ENCODE measurements around the gene KRT71. TPM values are rescaled to one million over a fixed set of nuclear protein-coding genes. Genes with fewer than 3 reads are reported as not detected.

Gene KRT71
- total and polyA plus RNA-seq, 2 of the 8 experiments (the other 6 are each of a cell fraction or from before 2014, with no cell fraction given): not detected

DNA sequence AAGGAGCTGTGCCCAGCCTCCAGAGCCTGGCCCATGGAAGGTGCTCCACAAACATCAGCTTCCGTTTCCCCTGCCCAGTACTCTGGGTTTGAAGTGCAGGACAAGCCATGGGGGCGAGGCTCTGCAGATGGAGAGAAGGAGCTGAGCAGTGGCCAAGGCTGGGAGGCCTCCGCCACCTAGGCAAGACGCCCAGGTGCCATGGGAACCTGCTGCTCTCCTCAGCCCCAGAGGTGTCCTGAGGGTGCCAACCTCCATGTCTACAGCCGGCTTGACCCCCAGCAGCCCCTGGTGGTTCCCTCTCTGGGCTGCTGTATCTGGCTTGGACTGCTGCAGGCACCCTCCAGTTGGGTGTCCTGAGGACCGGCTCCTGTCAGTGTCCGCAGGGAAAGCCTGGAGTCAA is 12.4 kb downstream of the KRT71 start:
- no peak overlapping the region for H2BK15ac ChIP-seq (ENCODE audit: low read length)
- DNase-seq (ENCODE audit: low read depth in 1 of 2, low spot score in 2 of 2) (no peak), FAIRE-seq (no peak)
- H3K4ac ChIP-seq (replicated peaks; ENCODE audit: insufficient read length, low read depth, low read length): no peak overlapping the region
- no peaks in the 10 kb centered on the region for H3K79me2 ChIP-seq (ENCODE audit: control insufficient read depth in 1 of 2, insufficient read depth in 2 of 2, low read length in 2 of 2)
- ChIA-PET CTCF (ENCODE audit: partially characterized antibody) (interaction anchor here (1.0 to 4.9 kb wide), 6 partner anchors 8 to 152 kb away, joined by 3 to 19 read pairs (median 4); partner anchors contain the start of gene KRT5), POLR2A (ENCODE audit: partially characterized antibody) (interaction anchor here (0.7 kb wide), 1 partner anchor 84 kb away, joined by 3 read pairs; no protein-coding TSS in a partner anchor)
- H3K56ac ChIP-seq (replicated peaks; ENCODE audit: insufficient read length, low read depth, low read length): no peak overlapping the region
- H3K27me3 ChIP-seq (replicated peaks in 1 of 4; ENCODE audit: control insufficient read depth in 3 of 4, extremely low read depth in 1 of 4, insufficient read depth in 3 of 4, low read length in 3 of 4): no peaks in the 10 kb centered on the region
- H2BK20ac ChIP-seq (ENCODE audit: low read length): no peak overlapping the region
- no peak overlapping the region for H3K9ac ChIP-seq (replicated peaks in 1 of 4; ENCODE audit: extremely low read depth in 1 of 4, low read depth in 3 of 4, low read length in 3 of 4)
- 82% methylated on average over 6 of the region's 7 CpGs; no CpG with 5 or more reads in 1 of the 2 experiments for WGBS, 2 experiments (ENCODE audit: extremely low coverage in 1 of 2, insufficient coverage in 1 of 2, insufficient read length in 1 of 2, insufficient replicate concordance in 2 of 2, low coverage in 1 of 2, low lambda C conversion rate in 2 of 2, missing lambda C conversion rate in 1 of 2)
- no peaks in the 10 kb centered on the region; a peak in 2 of 7 replicates for H3K4me1 ChIP-seq (replicated peaks in 1 of 4; ENCODE audit: control insufficient read depth in 3 of 4, insufficient read depth in 4 of 4, low read length in 3 of 4)
- no peak overlapping the region for H4K91ac ChIP-seq (replicated peaks; ENCODE audit: insufficient read length, low read length)
- H3K9me3 ChIP-seq (ENCODE audit: insufficient read depth in 2 of 2, low read depth in 1 of 2, low read length in 1 of 2): no peaks in the 10 kb centered on the region
- no peak overlapping the region for H2AK5ac ChIP-seq (ENCODE audit: low read depth, low read length)
- H3K23ac ChIP-seq (ENCODE audit: insufficient read length): no peak overlapping the region
- no peak overlapping the region for H3K27ac ChIP-seq (ENCODE audit: low read depth, low read length)
- H2BK5ac ChIP-seq (ENCODE audit: low read depth, low read length): no peak overlapping the region; the same call in 1 of the 2 replicates
- no peak overlapping the region for H4K8ac ChIP-seq (ENCODE audit: extremely low read depth, insufficient read depth, low read length)
- TF ChIP-seq BCL11A (IDR thresholded peaks at IDR 0.05; ENCODE audit: low read depth in 2 of 2, low read length in 2 of 2) (no peak), KDM1A (IDR thresholded peaks at IDR 0.05; ENCODE audit: borderline replicate concordance, low read length) (no peak), CTBP2 (IDR thresholded peaks at IDR 0.05; ENCODE audit: borderline replicate concordance, insufficient read depth, insufficient read length, low read length) (no peak), KDM4A (IDR thresholded peaks at IDR 0.05; ENCODE audit: low read depth, low read length, severe bottlenecking) (no peak), CBX8 (IDR thresholded peaks at IDR 0.05; ENCODE audit: borderline replicate concordance, low read depth, low read length) (no peak), CEBPB (IDR thresholded peaks at IDR 0.05; ENCODE audit: low read depth, low read length) (no peak)
- TF ChIP-seq, protein P1, sequence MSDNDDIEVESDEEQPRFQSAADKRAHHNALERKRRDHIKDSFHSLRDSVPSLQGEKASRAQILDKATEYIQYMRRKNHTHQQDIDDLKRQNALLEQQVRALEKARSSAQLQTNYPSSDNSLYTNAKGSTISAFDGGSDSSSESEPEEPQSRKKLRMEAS (IDR thresholded peaks at IDR 0.05): no peak
- no peak overlapping the region for H3K18ac ChIP-seq (ENCODE audit: extremely low read depth, low read length)
- no peak overlapping the region for H4K5ac ChIP-seq (ENCODE audit: insufficient read length, low read depth, low read length)
- H3K36me3 ChIP-seq (ENCODE audit: control insufficient read depth in 2 of 4, insufficient read depth in 4 of 4, low read length in 3 of 4): no peaks in the 10 kb centered on the region
- H2BK12ac ChIP-seq (ENCODE audit: low read depth, low read length): no peak overlapping the region
- no peaks in the 10 kb centered on the region for H3K23me2 ChIP-seq (ENCODE audit: low read depth, low read length)
- H3K4me3 ChIP-seq (ENCODE audit: extremely low read depth in 1 of 4, insufficient read depth in 2 of 4, low read depth in 3 of 4, low read length in 4 of 4): no peak overlapping the region
- H4K20me1 ChIP-seq (replicated peaks in 1 of 2; ENCODE audit: control insufficient read depth in 1 of 2, insufficient read depth in 2 of 2, low read length in 2 of 2): no peaks in the 10 kb centered on the region
- H2BK120ac ChIP-seq (replicated peaks; ENCODE audit: low read depth, low read length): no peak overlapping the region
- H2AFZ ChIP-seq (ENCODE audit: low read length): no peak overlapping the region
- no peak overlapping the region for H3K4me2 ChIP-seq (ENCODE audit: insufficient read depth in 1 of 2, low read depth in 2 of 2, low read length in 2 of 2)
- H3K79me1 ChIP-seq (ENCODE audit: low read depth, low read length): no peaks in the 10 kb centered on the region
- H3K14ac ChIP-seq (ENCODE audit: insufficient read length): no peak overlapping the region

All from H1 (cell line).